Esophagus muscularis mucosa (tissue), 3 donors: Measurements from ENCODE around the gene ANKRD18B.

Experiments used
- CTCF ChIP-seq, 3 experiments: fragments of 200-600 bp in 2 of 3; fragments of 450-650 bp in 1 of 3; sonication (generic) in 2 of 3; IDR thresholded peaks; one replicate each; pipeline ENCODE4 v1.5.1; 2017 to 2019; ENCODE audit warnings: antibody characterized with exemption in 3 of 3, mild to moderate bottlenecking in 2 of 3, moderate library complexity in 1 of 3
- POLR2A ChIP-seq: fragments of 450-650 bp; IDR thresholded peaks from one replicate; pipeline ENCODE4 v1.6.1; 2017; ENCODE audit warnings: antibody characterized with exemption, moderate library complexity, mild to moderate bottlenecking, low read depth

- TF ChIP-seq CTCF (IDR thresholded peaks at IDR 0.05) (no peak), POLR2A (no peak)
These were observed 87.3 kb downstream of the ANKRD18B start for GRCh38 chr9:33611358-33611757.
